Panc1 (cell line): Measurements from ENCODE around the gene MRPL39. TPM values are rescaled to one million over a fixed set of nuclear protein-coding genes. Genes with fewer than 3 reads are reported as not detected.

Experiments
- ATAC-seq: fragments of 200-7000 bp; cut with Tn5 transposase; 2 replicates; pipeline ENCODE4 v1.9.1; 2020; ENCODE audit warnings: mild to moderate bottlenecking, moderate library complexity
- BruUV-seq: library from RNA; stranded (reverse); fragments of 400-500 nt; replicated peaks from 2 replicates; lab custom pipeline; 2021; lab: Mats Ljungman, UMichigan
- CTCF ChIA-PET: fragments of 300-600 bp; sonication (Branson Sonifier 250); formaldehyde crosslinking; loops from one replicate; lab custom pipeline; 2022; ENCODE audit warnings: antibody characterized with exemption; lab: Charles Lee
- POLR2A ChIA-PET: fragments of 300-600 bp; sonication (Branson Sonifier 250); formaldehyde crosslinking; loops from one replicate; lab custom pipeline; 2022; ENCODE audit warnings: antibody characterized with exemption; lab: Charles Lee
- DNase-seq: peaks from one replicate; pipeline ENCODE4 v3.0.0-alpha.2; 2010; ENCODE audit warnings: low read depth, low spot score
- H3K27ac ChIP-seq: 2 replicates; pipeline ENCODE4 v1.5.1; 2011; ENCODE audit warnings: mild to moderate bottlenecking, low read length, inconsistent platforms
- H3K27me3 ChIP-seq: fragments of 200-500 bp; sonication (Bioruptor generic); 2 replicates; pipeline ENCODE4 v1.6.0; 2014; ENCODE audit warnings: low read length, inconsistent platforms; ENCODE audit not compliant: control insufficient read depth, insufficient read depth
- H3K36me3 ChIP-seq: fragments of 200-500 bp; sonication (Bioruptor generic); 2 replicates; pipeline ENCODE4 v1.5.1; 2014; ENCODE audit warnings: inconsistent platforms, mild to moderate bottlenecking, low read length, moderate library complexity; ENCODE audit not compliant: control insufficient read depth, insufficient read depth
- H3K4me1 ChIP-seq: 2 replicates; pipeline ENCODE4 v1.5.1; 2011; ENCODE audit warnings: inconsistent platforms, mild to moderate bottlenecking, low read length, moderate library complexity; ENCODE audit not compliant: control insufficient read depth, insufficient read depth
- H3K4me3 ChIP-seq, 2 experiments: 2 replicates each; pipeline ENCODE4 v1.5.1; 2011 to 2012; ENCODE audit warnings: low read depth in 2 of 2, low read length in 2 of 2, mild to moderate bottlenecking in 2 of 2, inconsistent platforms in 1 of 2, moderate library complexity in 1 of 2
- H3K9me3 ChIP-seq: fragments of 200-500 bp; sonication (Bioruptor generic); 2 replicates; pipeline ENCODE4 v1.5.1; 2014; ENCODE audit warnings: low read depth, mild to moderate bottlenecking, inconsistent platforms, low read length, moderate library complexity; ENCODE audit not compliant: control insufficient read depth, insufficient read depth
- CTCF ChIP-seq: fragments of 450-650 bp; IDR thresholded peaks from 2 replicates; pipeline ENCODE4 v1.5.1; 2017; ENCODE audit warnings: mild to moderate bottlenecking
- POLR2AphosphoS5 ChIP-seq: IDR thresholded peaks from 2 replicates; pipeline ENCODE4 v1.6.1; 2012; ENCODE audit warnings: mild to moderate bottlenecking, low read depth, low read length, moderate library complexity
- REST ChIP-seq, 2 experiments: IDR thresholded peaks; 2 replicates each; pipeline ENCODE4 v1.6.1; 2011 to 2012; ENCODE audit warnings: low read depth in 2 of 2, control low read depth in 1 of 2, low read length in 1 of 2, mild to moderate bottlenecking in 1 of 2, moderate library complexity in 1 of 2; ENCODE audit not compliant: insufficient read depth in 1 of 2
- SIN3A ChIP-seq: IDR thresholded peaks from 2 replicates; pipeline ENCODE4 v1.6.1; 2012; ENCODE audit warnings: low read depth, mild to moderate bottlenecking, low read length, moderate library complexity, borderline replicate concordance; ENCODE audit not compliant: insufficient read depth
- TCF7L2 ChIP-seq: IDR thresholded peaks from 2 replicates; pipeline ENCODE4 v1.6.1; 2011; ENCODE audit warnings: mild to moderate bottlenecking, low read depth, low read length, inconsistent platforms
- in situ Hi-C: cut with HindIII; loops from 2 replicates; pipeline ENCODE4 v1.10.0; 2016; ENCODE audit warnings: low sequenced_read_pairs, low pct_unique_long_range_greater_than_20kb
- intact Hi-C: fragments of 100-400 bp; cut with micrococcal nuclease; formaldehyde crosslinking; loops from one replicate; pipeline ENCODE4 v1.10.0; 2022; ENCODE audit not compliant: unreplicated experiment
- total RNA-seq: library from RNA; stranded (reverse); gene quantifications from one replicate; pipeline ENCODE4 v1.2.1, GENCODE V29; 2021; ENCODE audit not compliant: unreplicated experiment

Gene MRPL39
- total RNA-seq, 1 experiment from 2014 or later: 24.7 TPM

- H3K4me3 ChIP-seq: no peak overlapping the region
- CTCF ChIA-PET: no interaction called here
- DNase-seq: no peak
- TF ChIP-seq TCF7L2: no peak
- TF ChIP-seq POLR2AphosphoS5: no peak
- no peak for TF ChIP-seq CTCF
- TF ChIP-seq SIN3A: no peak
- TF ChIP-seq REST (IDR thresholded peaks at IDR 0.05; ENCODE audit: insufficient read depth in 1 of 2, low read depth in 2 of 2, low read length in 1 of 2): no peak
- H3K4me1 ChIP-seq: peaks cover 13% of the 10 kb centered on the region
- no peak for ATAC-seq
- intact Hi-C loops: no loop called here
- in situ Hi-C loops: no loop called here
- H3K27ac ChIP-seq: no peak overlapping the region
- POLR2A ChIA-PET: no interaction called here
- no peaks in the 10 kb centered on the region for H3K27me3 ChIP-seq
- no peaks in the 10 kb centered on the region for H3K36me3 ChIP-seq
- BruUV-seq: no TSS peak
- H3K9me3 ChIP-seq: no peaks in the 10 kb centered on the region
These were observed 35.6 kb downstream of the MRPL39 start for GRCh38 chr21:25571726-25572121.

GRCh38 chr21:25569711-25570110 is 37.6 kb downstream of the MRPL39 start:
- intact Hi-C loops: loop anchor here (10.0 kb wide), 1 partner anchor 145 kb away; no protein-coding TSS in a partner anchor
- in situ Hi-C loops: no loop called here
- H3K4me1 ChIP-seq: peaks cover 13% of the 10 kb centered on the region
- ATAC-seq: no peak
- ChIA-PET CTCF (no interaction called here), POLR2A (no interaction called here)
- no peaks in the 10 kb centered on the region for H3K36me3 ChIP-seq
- DNase-seq: no peak
- H3K27me3 ChIP-seq: no peaks in the 10 kb centered on the region
- no peak overlapping the region for H3K4me3 ChIP-seq
- TF ChIP-seq POLR2AphosphoS5: no peak
- TF ChIP-seq TCF7L2: no peak
- TF ChIP-seq SIN3A: no peak
- TF ChIP-seq CTCF: no peak
- TF ChIP-seq REST (IDR thresholded peaks at IDR 0.05; ENCODE audit: insufficient read depth in 1 of 2, low read depth in 2 of 2, low read length in 1 of 2): no peak
- no TSS peak for BruUV-seq
- H3K9me3 ChIP-seq: no peaks in the 10 kb centered on the region
- no peak overlapping the region for H3K27ac ChIP-seq
